ENCODE results near the gene NRL. TPM values are rescaled to one million over a fixed set of nuclear protein-coding genes. Genes with fewer than 3 reads are reported as not detected.

NRL gene
- total RNA-seq, 2 experiments from 2014 or later = 4.6 to 7.5 TPM

DNA sequence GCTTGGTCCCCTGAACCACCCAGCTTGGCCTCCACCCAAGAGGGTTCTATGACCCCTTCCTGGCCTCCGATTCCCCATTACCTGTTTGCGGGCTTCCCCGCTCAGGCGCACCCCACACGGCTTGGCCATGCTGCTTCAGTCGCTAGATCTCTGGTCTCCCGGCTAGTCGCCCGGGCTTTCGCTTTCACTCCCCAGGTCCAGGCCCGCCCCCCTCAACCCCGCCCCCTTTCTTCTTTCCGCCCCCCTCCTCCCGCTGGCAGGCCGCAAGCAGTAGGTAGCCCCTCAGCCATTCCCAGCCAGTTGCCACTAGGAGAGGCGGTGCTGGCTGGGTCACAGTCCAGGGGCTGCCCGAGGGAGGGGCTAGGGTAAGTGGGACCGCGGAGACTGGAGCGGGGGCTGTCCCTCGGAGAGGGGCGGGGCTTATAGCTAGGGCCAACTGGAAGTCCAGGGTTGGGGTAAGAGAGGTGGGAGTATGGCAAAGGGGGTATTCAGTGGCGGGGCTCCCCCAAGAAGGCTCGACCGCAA is 31.8 kb upstream of the NRL start, which contains the start of gene PSME2:
Gene PSME2, minus strand, starts transcription at position 158 of the 525 bp plus-strand sequence. Its CDS starts 29 bp downstream, at position 129.
- Histone ChIP-seq H3K4me2 (ENCODE audit: low read length) (peak within 1 kb of the TSS; percentile 96), H2AFZ (ENCODE audit: low read length) (peak within 1 kb of the TSS; percentile 76; the same call in 1 of the 2 replicates), H3K36me3 (ENCODE audit: insufficient read depth, low read length) (peaks cover 51% of the 10 kb centered on the region), H3K4me1 (ENCODE audit: insufficient read depth, low read length, poor library complexity, severe bottlenecking) (peaks cover 25% of the 10 kb centered on the region), H4K20me1 (ENCODE audit: insufficient read depth, low read length) (no peaks in the 10 kb centered on the region), H3K9me2 (ENCODE audit: insufficient read depth, low read length) (no peaks in the 10 kb centered on the region), H3K79me2 (ENCODE audit: insufficient read depth, low read depth, low read length) (peaks cover 19% of the 10 kb centered on the region; the same call in 1 of the 2 replicates), H3K4me3 (ENCODE audit: low read depth, low read length, poor library complexity, severe bottlenecking) (peak within 1 kb of the TSS; percentile 94), H3K27ac (ENCODE audit: low read depth, low read length, poor library complexity, severe bottlenecking) (peak within 1 kb of the TSS; percentile 82), H3K9me3 (ENCODE audit: low read length) (no peaks in the 10 kb centered on the region)
- no TSS peak for BruUV-seq (replicated peaks)
- intact Hi-C loops (cut with micrococcal nuclease; ENCODE audit: unreplicated experiment) = loop anchor here (1.0 to 10.0 kb wide), 4 partner anchors 52 to 842 kb away; partner anchors contain the start of genes BCL2L2, CHMP4A, PCK2 and PPP1R3E
- POLR2A ChIA-PET = interaction anchor here (0.8 to 3.9 kb wide), 12 partner anchors 9 to 125 kb away, joined by 3 to 32 read pairs (median 6); partner anchors contain the start of genes DCAF11, IPO4, IRF9 and NRL
- no peak for TF ChIP-seq EZH2phosphoT487 (IDR thresholded peaks at IDR 0.05; ENCODE audit: borderline replicate concordance, low read depth, low read length)
- TF ChIP-seq, protein P1, sequence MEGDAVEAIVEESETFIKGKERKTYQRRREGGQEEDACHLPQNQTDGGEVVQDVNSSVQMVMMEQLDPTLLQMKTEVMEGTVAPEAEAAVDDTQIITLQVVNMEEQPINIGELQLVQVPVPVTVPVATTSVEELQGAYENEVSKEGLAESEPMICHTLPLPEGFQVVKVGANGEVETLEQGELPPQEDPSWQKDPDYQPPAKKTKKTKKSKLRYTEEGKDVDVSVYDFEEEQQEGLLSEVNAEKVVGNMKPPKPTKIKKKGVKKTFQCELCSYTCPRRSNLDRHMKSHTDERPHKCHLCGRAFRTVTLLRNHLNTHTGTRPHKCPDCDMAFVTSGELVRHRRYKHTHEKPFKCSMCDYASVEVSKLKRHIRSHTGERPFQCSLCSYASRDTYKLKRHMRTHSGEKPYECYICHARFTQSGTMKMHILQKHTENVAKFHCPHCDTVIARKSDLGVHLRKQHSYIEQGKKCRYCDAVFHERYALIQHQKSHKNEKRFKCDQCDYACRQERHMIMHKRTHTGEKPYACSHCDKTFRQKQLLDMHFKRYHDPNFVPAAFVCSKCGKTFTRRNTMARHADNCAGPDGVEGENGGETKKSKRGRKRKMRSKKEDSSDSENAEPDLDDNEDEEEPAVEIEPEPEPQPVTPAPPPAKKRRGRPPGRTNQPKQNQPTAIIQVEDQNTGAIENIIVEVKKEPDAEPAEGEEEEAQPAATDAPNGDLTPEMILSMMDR (conservative IDR thresholded peaks at IDR 0.05; ENCODE audit: low read length) = no peak
- DNase-seq (ENCODE audit: low spot score) = peak; percentile 97
- CTCF ChIA-PET (ENCODE audit: unreplicated experiment) = interaction anchor here (1.1 to 1.3 kb wide), 2 partner anchors 15 to 96 kb away, joined by 3 to 4 read pairs; partner anchors contain the start of genes IRF9 and TINF2

DNA sequence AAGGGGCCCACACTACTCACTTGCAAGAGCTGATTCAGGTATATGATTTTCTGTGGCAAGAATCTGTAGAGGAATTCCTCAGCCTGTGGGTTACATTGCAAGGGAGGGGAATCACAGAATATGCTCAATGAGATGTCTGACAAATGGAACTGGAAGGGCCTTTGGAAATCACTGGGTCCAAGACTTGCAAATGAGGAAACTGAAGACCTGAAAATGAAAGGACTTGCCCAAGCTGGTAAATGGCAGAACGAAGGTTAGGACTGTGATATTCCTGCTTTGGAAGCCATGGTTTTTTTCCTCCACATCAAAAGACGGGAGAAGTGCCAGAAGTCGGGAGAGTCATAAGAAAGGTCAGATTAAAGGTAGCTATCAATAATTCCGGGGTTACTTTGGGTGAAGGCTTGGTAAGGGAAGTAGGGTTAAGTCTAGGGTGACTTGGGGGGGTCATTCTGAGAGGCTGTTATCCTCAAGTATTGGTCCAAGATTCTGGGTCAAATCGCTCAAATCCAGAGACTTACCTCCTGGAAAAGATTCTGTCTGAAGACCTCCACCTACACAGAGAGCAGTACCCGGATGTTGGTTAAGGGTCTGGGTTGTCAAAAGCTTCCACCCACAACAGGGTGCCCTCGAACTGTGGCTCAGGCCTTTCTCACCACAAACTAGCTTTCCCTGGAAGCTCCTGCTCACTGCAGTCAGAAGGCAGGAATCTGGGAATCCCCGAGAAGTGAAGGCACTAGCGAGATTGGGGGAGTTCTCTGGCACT is 31.1 kb upstream of the NRL start:
- DNase-seq (ENCODE audit: low spot score) = peak; percentile 52
- CTCF ChIA-PET (ENCODE audit: unreplicated experiment) = interaction anchor here (0.7 to 1.3 kb wide), 3 partner anchors 15 to 97 kb away, joined by 3 to 4 read pairs (median 3); partner anchors contain the start of genes IRF9 and TINF2
- H3K27ac ChIP-seq (ENCODE audit: low read depth, low read length, poor library complexity, severe bottlenecking) = peak overlapping the region; percentile 82
- H3K36me3 ChIP-seq (ENCODE audit: insufficient read depth, low read length) = peaks cover 44% of the 10 kb centered on the region
- POLR2A ChIA-PET = interaction anchor here (1.4 to 3.9 kb wide), 8 partner anchors 9 to 97 kb away, joined by 4 to 32 read pairs (median 12); partner anchors contain the start of genes DCAF11, IRF9, NRL and PCK2
- H3K4me2 ChIP-seq (ENCODE audit: low read length) = peak overlapping the region; percentile 96
- no peaks in the 10 kb centered on the region for H4K20me1 ChIP-seq (ENCODE audit: insufficient read depth, low read length)
- peak overlapping the region; percentile 48; the same call in 1 of the 2 replicates for H2AFZ ChIP-seq (ENCODE audit: low read length)
- H3K4me3 ChIP-seq (ENCODE audit: low read depth, low read length, poor library complexity, severe bottlenecking) = peak overlapping the region; percentile 94
- peaks cover 20% of the 10 kb centered on the region; the same call in 1 of the 2 replicates for H3K79me2 ChIP-seq (ENCODE audit: insufficient read depth, low read depth, low read length)
- peaks cover 25% of the 10 kb centered on the region for H3K4me1 ChIP-seq (ENCODE audit: insufficient read depth, low read length, poor library complexity, severe bottlenecking)
- H3K9me3 ChIP-seq (ENCODE audit: low read length) = no peaks in the 10 kb centered on the region
- intact Hi-C loops (cut with micrococcal nuclease; ENCODE audit: unreplicated experiment) = loop anchor here (1.0 to 10.0 kb wide), 4 partner anchors 52 to 841 kb away; partner anchors contain the start of genes BCL2L2, CHMP4A, PCK2 and PPP1R3E
- no peak for TF ChIP-seq EZH2phosphoT487 (IDR thresholded peaks at IDR 0.05; ENCODE audit: borderline replicate concordance, low read depth, low read length)
- TF ChIP-seq, protein P1 (conservative IDR thresholded peaks at IDR 0.05; ENCODE audit: low read length) = no peak
- BruUV-seq (replicated peaks) = TSS peak; percentile 63
- H3K9me2 ChIP-seq (ENCODE audit: insufficient read depth, low read length) = no peaks in the 10 kb centered on the region
